OCI-LY7 (cell line): Measurements from ENCODE around the gene TTYH1. TPM values are rescaled to one million over a fixed set of nuclear protein-coding genes. Genes with fewer than 3 reads are reported as not detected.

Experiments
- BruUV-seq: library from RNA; stranded (reverse); fragments of 400-500 nt; replicated peaks from 2 replicates; lab custom pipeline; 2021; lab: Mats Ljungman, UMichigan
- CTCF ChIA-PET: fragments of 300-600 bp; sonication (Branson Sonifier 250); formaldehyde crosslinking; loops from one replicate; lab custom pipeline; 2022; ENCODE audit warnings: antibody characterized with exemption; ENCODE audit not compliant: unreplicated experiment; lab: Charles Lee
- POLR2A ChIA-PET: fragments of 300-600 bp; sonication (Branson Sonifier 250); formaldehyde crosslinking; loops from one replicate; lab custom pipeline; 2022; ENCODE audit warnings: antibody characterized with exemption; lab: Charles Lee
- DNase-seq: peaks from one replicate; pipeline ENCODE4 v3.0.0-alpha.2; 2015; ENCODE audit warnings: low spot score
- H2AFZ ChIP-seq: fragments of 200-600 bp; sonication (generic), shearing (Covaris generic); 2 replicates; pipeline ENCODE4 v1.6.1; 2014; ENCODE audit warnings: mild to moderate bottlenecking, antibody characterized with exemption, low read length, moderate library complexity
- H3K27ac ChIP-seq: fragments of 200-600 bp; sonication (generic); 2 replicates; pipeline ENCODE4 v1.5.1; 2014; ENCODE audit warnings: mixed run types, low read depth, mild to moderate bottlenecking, moderate library complexity, low read length, inconsistent platforms; ENCODE audit not compliant: poor library complexity, severe bottlenecking
- H3K36me3 ChIP-seq: fragments of 200-600 bp; sonication (generic); 2 replicates; pipeline ENCODE4 v1.6.1; 2014; ENCODE audit warnings: mild to moderate bottlenecking, antibody characterized with exemption, low read length, moderate library complexity, mixed read lengths; ENCODE audit not compliant: insufficient read depth
- H3K4me1 ChIP-seq: fragments of 200-600 bp; sonication (generic); 2 replicates; pipeline ENCODE4 v1.5.1; 2014; ENCODE audit warnings: mild to moderate bottlenecking, low read length; ENCODE audit not compliant: insufficient read depth, poor library complexity, severe bottlenecking
- H3K4me2 ChIP-seq: fragments of 200-600 bp; sonication (generic); 2 replicates; pipeline ENCODE4 v1.6.1; 2014; ENCODE audit warnings: mild to moderate bottlenecking, low read length
- H3K4me3 ChIP-seq: fragments of 200-600 bp; sonication (generic); 2 replicates; pipeline ENCODE4 v1.5.1; 2014; ENCODE audit warnings: mild to moderate bottlenecking, low read depth, low read length; ENCODE audit not compliant: poor library complexity, severe bottlenecking
- H3K79me2 ChIP-seq: fragments of 200-600 bp; sonication (generic); 2 replicates; pipeline ENCODE4 v1.6.1; 2016; ENCODE audit warnings: low read depth, mild to moderate bottlenecking, low read length, moderate library complexity, mixed read lengths; ENCODE audit not compliant: insufficient read depth
- H3K9me2 ChIP-seq: fragments of 200-600 bp; sonication (generic); 2 replicates; pipeline ENCODE4 v1.6.1; 2016; ENCODE audit warnings: mild to moderate bottlenecking, low read length, mixed read lengths; ENCODE audit not compliant: insufficient read depth
- H3K9me3 ChIP-seq: fragments of 200-600 bp; sonication (generic); 2 replicates; pipeline ENCODE4 v1.6.1; 2014; ENCODE audit warnings: mild to moderate bottlenecking, mixed run types, low read length, mixed read lengths
- H4K20me1 ChIP-seq: fragments of 200-600 bp; sonication (generic); 2 replicates; pipeline ENCODE4 v1.6.1; 2014; ENCODE audit warnings: mild to moderate bottlenecking, antibody characterized with exemption, low read length, moderate library complexity, mixed read lengths; ENCODE audit not compliant: insufficient read depth
- EZH2phosphoT487 ChIP-seq: fragments of 200-600 bp; sonication (generic); IDR thresholded peaks from 2 replicates; pipeline ENCODE4 v1.6.1; 2018; ENCODE audit warnings: low read depth, borderline replicate concordance, mild to moderate bottlenecking, mixed run types, antibody characterized with exemption, low read length, moderate library complexity, mixed read lengths
- intact Hi-C: fragments of 100-400 bp; cut with micrococcal nuclease; formaldehyde crosslinking; loops from one replicate; pipeline ENCODE4 v1.10.0; 2022; ENCODE audit not compliant: unreplicated experiment
- total RNA-seq, 2 experiments: library from RNA; depleted of rRNA in 1 of 2; stranded (reverse); fragments of >200 nt in 1 of 2; shearing (Covaris generic) in 1 of 2; gene quantifications; 2 replicates each; pipeline ENCODE4 v1.2.3, GENCODE V29; 2014 to 2022
- TF ChIP-seq, protein P1 (sequence below): fragments of 200-600 bp; sonication (generic); conservative IDR thresholded peaks from 2 replicates; pipeline ENCODE4 v1.5.1; 2014; ENCODE audit warnings: mild to moderate bottlenecking, antibody characterized with exemption, low read length, moderate library complexity, mixed read lengths

TTYH1 gene
- total RNA-seq, 2 experiments from 2014 or later = 0.53 TPM; not detected in 1

DNA sequence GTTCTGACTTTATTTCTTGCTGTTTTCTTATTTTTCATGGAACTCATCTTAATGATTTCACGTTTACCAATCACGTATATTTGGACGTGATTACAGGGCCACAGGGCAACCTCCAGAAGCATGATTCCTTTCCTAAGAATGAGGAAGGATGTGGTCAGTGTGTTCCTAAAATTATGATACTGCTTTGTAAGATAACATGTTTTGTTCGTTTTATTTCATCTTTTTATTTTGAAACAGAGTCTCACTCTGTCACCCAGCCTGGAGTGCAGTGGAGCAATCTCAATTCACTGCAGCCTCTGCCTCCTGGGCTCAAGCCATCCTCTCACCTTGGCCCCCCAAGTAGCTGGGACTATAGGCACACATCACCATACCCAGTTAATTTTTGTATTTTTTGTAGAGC lies 25.7 kb upstream of the TTYH1 start:
- no peak for DNase-seq
- peaks cover 14% of the 10 kb centered on the region; the same call in 1 of the 2 replicates for H4K20me1 ChIP-seq
- BruUV-seq = no TSS peak
- H3K4me2 ChIP-seq = peak overlapping the region; percentile 8
- no peak overlapping the region for H2AFZ ChIP-seq
- H3K27ac ChIP-seq = no peak overlapping the region
- H3K9me2 ChIP-seq = no peaks in the 10 kb centered on the region
- CTCF ChIA-PET = interaction anchor here (0.5 to 0.7 kb wide), 2 partner anchors 200 to 630 kb away, joined by 3 read pairs; partner anchors contain the start of gene MBOAT7
- H3K36me3 ChIP-seq = no peaks in the 10 kb centered on the region
- no peak overlapping the region for H3K4me3 ChIP-seq
- H3K4me1 ChIP-seq = peaks cover 33% of the 10 kb centered on the region
- no peaks in the 10 kb centered on the region for H3K9me3 ChIP-seq
- no peaks in the 10 kb centered on the region for H3K79me2 ChIP-seq
- POLR2A ChIA-PET = no interaction called here
- no peak for TF ChIP-seq EZH2phosphoT487
- TF ChIP-seq, protein P1, sequence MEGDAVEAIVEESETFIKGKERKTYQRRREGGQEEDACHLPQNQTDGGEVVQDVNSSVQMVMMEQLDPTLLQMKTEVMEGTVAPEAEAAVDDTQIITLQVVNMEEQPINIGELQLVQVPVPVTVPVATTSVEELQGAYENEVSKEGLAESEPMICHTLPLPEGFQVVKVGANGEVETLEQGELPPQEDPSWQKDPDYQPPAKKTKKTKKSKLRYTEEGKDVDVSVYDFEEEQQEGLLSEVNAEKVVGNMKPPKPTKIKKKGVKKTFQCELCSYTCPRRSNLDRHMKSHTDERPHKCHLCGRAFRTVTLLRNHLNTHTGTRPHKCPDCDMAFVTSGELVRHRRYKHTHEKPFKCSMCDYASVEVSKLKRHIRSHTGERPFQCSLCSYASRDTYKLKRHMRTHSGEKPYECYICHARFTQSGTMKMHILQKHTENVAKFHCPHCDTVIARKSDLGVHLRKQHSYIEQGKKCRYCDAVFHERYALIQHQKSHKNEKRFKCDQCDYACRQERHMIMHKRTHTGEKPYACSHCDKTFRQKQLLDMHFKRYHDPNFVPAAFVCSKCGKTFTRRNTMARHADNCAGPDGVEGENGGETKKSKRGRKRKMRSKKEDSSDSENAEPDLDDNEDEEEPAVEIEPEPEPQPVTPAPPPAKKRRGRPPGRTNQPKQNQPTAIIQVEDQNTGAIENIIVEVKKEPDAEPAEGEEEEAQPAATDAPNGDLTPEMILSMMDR = no peak
- intact Hi-C loops = no loop called here

- H3K4me2 ChIP-seq = no peak overlapping the region
- no TSS peak for BruUV-seq
- no peaks in the 10 kb centered on the region for H3K9me3 ChIP-seq
- no peak overlapping the region for H3K27ac ChIP-seq
- H3K36me3 ChIP-seq = no peaks in the 10 kb centered on the region
- no peak for TF ChIP-seq EZH2phosphoT487
- TF ChIP-seq, protein P1 = peak; percentile 92
- DNase-seq = peak; percentile 82
- POLR2A ChIA-PET = interaction anchor here (0.6 kb wide), 1 partner anchor 9 kb away, joined by 3 read pairs; no protein-coding TSS in a partner anchor
- H3K9me2 ChIP-seq = no peaks in the 10 kb centered on the region
- intact Hi-C loops = loop anchor here (1.0 kb wide), 1 partner anchor 66 kb away; no protein-coding TSS in a partner anchor
- H3K4me3 ChIP-seq = no peak overlapping the region
- H3K79me2 ChIP-seq = no peaks in the 10 kb centered on the region
- peaks cover 14% of the 10 kb centered on the region; the same call in 1 of the 2 replicates for H4K20me1 ChIP-seq
- peaks cover 33% of the 10 kb centered on the region for H3K4me1 ChIP-seq
- CTCF ChIA-PET = no interaction called here
- no peak overlapping the region for H2AFZ ChIP-seq
Measured at GRCh38 chr19:54390942-54391577, 24.2 kb upstream of the TTYH1 start.

DNA sequence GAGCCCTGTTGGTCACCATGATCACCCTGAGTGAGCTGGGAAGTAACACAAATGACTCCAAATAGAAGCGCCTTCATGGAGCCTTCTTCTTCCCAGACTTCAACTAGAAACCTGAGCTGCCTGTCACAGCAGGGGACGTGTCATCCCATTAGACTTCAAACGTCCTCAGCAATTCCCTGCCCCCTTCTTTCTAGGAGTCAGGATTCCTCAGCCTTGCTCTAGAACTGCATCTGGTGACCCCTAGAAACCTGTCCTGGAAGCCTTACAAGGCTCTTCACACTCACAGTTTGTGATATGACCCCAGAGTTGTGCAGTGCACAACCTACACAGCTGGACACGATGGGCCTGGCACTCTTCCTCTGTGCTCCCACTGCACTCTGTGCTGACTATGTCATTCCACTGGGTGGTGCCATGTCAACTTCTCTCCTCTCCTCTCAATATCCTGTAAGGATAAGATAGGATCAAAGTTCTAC lies 23.6 kb upstream of the TTYH1 start:
- Histone ChIP-seq H2AFZ (no peak overlapping the region), H3K4me1 (peaks cover 33% of the 10 kb centered on the region), H4K20me1 (peaks cover 14% of the 10 kb centered on the region; the same call in 1 of the 2 replicates), H3K27ac (no peak overlapping the region), H3K36me3 (no peaks in the 10 kb centered on the region), H3K4me3 (no peak overlapping the region), H3K9me3 (no peaks in the 10 kb centered on the region), H3K9me2 (no peaks in the 10 kb centered on the region), H3K4me2 (no peak overlapping the region), H3K79me2 (no peaks in the 10 kb centered on the region)
- intact Hi-C loops = loop anchor here (1.0 kb wide), 1 partner anchor 66 kb away; no protein-coding TSS in a partner anchor
- ChIA-PET POLR2A (interaction anchor here (0.5 kb wide), 1 partner anchor 1211 kb away, joined by 3 read pairs; no protein-coding TSS in a partner anchor), CTCF (no interaction called here)
- no TSS peak for BruUV-seq
- DNase-seq = no peak
- TF ChIP-seq, protein P1 = no peak
- no peak for TF ChIP-seq EZH2phosphoT487
